ENCODE data around the gene POP4. TPM values are rescaled to one million over a fixed set of nuclear protein-coding genes. Genes with fewer than 3 reads are reported as not detected.

Gene POP4
- total RNA-seq, 6 experiments from 2014 or later = 73.9 to 104 (median 88.8) TPM

DNA sequence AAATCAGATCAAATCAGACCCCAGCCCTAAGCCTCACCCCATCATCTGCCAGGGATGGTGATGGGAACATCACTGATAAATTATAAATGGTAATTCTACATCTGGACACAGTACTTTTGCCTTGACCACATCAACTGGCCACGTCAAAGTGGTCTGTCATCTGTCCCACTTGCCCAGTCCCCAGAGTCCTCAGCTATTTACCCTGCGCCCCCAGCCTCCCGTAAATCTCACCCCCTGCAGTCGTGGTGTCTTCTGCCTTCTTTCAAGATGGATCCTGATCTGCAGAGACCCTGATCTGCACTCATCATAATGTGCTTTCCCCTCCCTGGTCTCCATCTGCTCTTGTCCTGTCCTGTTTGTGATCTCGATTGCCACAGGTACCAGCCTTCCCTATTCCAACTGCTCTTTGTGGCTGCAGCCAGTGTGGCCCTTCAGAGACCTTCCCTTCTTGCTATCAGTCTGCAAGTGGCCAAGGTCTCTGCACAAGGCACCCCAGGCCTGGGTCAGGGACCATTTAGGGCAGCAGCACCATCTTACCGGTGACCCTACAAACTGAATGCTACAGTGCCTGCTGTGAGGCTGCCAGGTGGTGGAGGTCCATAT lies 26.7 kb upstream of the POP4 start:
- TF ChIP-seq, protein P1, sequence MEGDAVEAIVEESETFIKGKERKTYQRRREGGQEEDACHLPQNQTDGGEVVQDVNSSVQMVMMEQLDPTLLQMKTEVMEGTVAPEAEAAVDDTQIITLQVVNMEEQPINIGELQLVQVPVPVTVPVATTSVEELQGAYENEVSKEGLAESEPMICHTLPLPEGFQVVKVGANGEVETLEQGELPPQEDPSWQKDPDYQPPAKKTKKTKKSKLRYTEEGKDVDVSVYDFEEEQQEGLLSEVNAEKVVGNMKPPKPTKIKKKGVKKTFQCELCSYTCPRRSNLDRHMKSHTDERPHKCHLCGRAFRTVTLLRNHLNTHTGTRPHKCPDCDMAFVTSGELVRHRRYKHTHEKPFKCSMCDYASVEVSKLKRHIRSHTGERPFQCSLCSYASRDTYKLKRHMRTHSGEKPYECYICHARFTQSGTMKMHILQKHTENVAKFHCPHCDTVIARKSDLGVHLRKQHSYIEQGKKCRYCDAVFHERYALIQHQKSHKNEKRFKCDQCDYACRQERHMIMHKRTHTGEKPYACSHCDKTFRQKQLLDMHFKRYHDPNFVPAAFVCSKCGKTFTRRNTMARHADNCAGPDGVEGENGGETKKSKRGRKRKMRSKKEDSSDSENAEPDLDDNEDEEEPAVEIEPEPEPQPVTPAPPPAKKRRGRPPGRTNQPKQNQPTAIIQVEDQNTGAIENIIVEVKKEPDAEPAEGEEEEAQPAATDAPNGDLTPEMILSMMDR (IDR thresholded peaks at IDR 0.05) = no peak
- Mint-ChIP-seq H3K27ac (no peak overlapping the region), H3K4me3 (no peak overlapping the region), H3K4me1 (ENCODE audit: low read depth) (peaks cover 18% of the 10 kb centered on the region), H3K36me3 (ENCODE audit: low read depth) (no peaks in the 10 kb centered on the region), H3K27me3 (ENCODE audit: insufficient read depth) (peaks cover 9% of the 10 kb centered on the region), H3K9me3 (no peaks in the 10 kb centered on the region)
- no peak for DNase-seq

DNA sequence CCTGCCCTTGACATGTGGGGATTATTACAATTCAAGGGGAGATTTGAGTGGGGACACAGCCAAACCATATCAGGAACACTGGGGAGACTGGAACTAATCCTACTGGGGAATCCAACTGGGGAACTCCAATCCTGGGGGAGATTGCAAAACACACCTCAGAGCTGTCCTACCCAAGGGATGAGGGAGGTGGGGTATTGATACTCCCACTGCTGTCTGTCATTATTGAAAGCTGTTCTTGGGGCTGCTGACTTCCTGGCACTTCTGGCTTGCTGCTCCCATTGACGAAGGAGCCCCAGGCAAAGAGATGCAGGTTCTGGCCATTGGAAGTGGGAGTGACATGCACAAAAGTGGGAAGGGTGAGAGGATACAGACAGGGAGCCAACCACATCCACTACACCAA lies 24.7 kb upstream of the POP4 start:
- H3K27me3 Mint-ChIP-seq (ENCODE audit: insufficient read depth) = peaks cover 9% of the 10 kb centered on the region
- DNase-seq = no peak
- H3K4me1 Mint-ChIP-seq (ENCODE audit: low read depth) = peaks cover 25% of the 10 kb centered on the region
- TF ChIP-seq, protein P1 (IDR thresholded peaks at IDR 0.05) = no peak
- no peak overlapping the region for H3K4me3 Mint-ChIP-seq
- H3K27ac Mint-ChIP-seq = no peak overlapping the region
- H3K36me3 Mint-ChIP-seq (ENCODE audit: low read depth) = no peaks in the 10 kb centered on the region
- H3K9me3 Mint-ChIP-seq = no peaks in the 10 kb centered on the region

DNA sequence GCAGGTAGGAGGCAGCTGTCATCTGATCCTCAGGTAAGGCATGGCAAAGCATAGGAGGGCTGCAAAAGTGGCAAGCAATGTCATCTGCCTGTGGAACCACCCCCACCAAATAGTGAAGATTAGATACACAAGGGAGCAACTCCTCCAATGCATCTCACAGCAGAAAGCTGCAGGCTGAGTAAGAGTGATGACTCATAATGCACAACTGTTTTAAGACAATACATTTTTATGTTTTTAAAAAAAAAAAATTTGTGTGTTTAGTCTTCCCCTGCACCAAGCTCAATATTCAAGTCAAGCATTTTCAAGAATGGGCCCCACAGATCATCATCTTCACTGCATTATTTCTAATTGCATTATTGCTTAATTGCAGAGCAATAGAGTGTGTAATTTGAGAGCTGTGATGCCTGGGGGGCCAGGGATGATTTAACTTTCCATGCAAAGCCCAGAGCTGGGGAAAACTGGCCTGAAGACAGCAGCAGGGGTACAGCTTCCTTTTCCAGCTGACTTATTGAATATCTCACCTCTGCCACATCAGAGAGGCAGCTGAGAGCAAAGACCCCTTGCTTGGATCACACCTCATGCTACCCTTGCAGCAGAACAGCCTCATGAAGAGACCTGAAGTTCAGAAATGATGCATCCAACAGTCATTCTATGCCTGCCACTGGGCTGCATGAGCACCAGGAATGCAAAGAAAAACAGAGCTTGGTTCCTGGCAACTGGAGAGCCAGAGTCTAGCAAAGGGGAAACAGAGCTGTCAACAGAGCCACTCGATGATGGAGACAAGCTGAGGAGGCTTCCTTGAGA lies 22.7 kb upstream of the POP4 start:
- Mint-ChIP-seq H3K4me3 (peak overlapping the region; percentile 32; the same call in 1 of the 2 replicates), H3K27me3 (ENCODE audit: insufficient read depth) (peaks cover 11% of the 10 kb centered on the region), H3K36me3 (ENCODE audit: low read depth) (no peaks in the 10 kb centered on the region), H3K9me3 (no peaks in the 10 kb centered on the region), H3K4me1 (ENCODE audit: low read depth) (peaks cover 40% of the 10 kb centered on the region), H3K27ac (peak overlapping the region; percentile 55)
- TF ChIP-seq, protein P1 (IDR thresholded peaks at IDR 0.05) = no peak
- peak; percentile 22 for DNase-seq

DNA sequence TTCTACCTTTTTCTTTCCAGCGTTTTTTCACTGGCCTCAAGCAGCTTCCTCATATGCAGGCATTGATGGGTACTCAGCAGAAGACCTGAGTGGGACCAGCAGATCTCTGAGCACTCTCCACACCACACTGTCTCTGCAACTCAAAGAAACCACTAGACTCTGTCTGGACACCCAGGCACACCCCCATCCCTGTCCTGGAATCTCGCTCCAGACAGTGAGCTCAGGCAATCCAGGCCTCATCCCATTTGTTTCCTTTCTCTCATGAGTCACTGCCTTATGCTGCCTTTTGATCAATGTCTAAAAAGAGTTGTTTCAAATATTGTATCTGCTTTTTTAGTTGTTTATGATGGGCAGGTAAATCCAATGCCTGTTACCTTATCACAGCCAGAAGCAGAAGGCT lies 19.7 kb upstream of the POP4 start:
- Mint-ChIP-seq H3K27me3 (ENCODE audit: insufficient read depth) (peaks cover 12% of the 10 kb centered on the region), H3K9me3 (no peaks in the 10 kb centered on the region), H3K4me1 (ENCODE audit: low read depth) (peaks cover 40% of the 10 kb centered on the region), H3K36me3 (ENCODE audit: low read depth) (no peaks in the 10 kb centered on the region), H3K27ac (no peak overlapping the region), H3K4me3 (no peak overlapping the region)
- TF ChIP-seq, protein P1 (IDR thresholded peaks at IDR 0.05) = no peak
- no peak for DNase-seq

- no peak for DNase-seq
- H3K27me3 Mint-ChIP-seq (ENCODE audit: insufficient read depth) = peaks cover 18% of the 10 kb centered on the region
- H3K9me3 Mint-ChIP-seq = no peaks in the 10 kb centered on the region
Observed at GRCh38 chr19:29587059-29587458, 19.0 kb upstream of the POP4 start.

More at GRCh38 chr19:29587059-29587458, 19.0 kb upstream of the POP4 start:
- Mint-ChIP-seq H3K27ac (no peak overlapping the region), H3K36me3 (ENCODE audit: low read depth) (no peaks in the 10 kb centered on the region), H3K4me1 (ENCODE audit: low read depth) (peaks cover 40% of the 10 kb centered on the region), H3K4me3 (no peak overlapping the region)
- TF ChIP-seq, protein P1 (IDR thresholded peaks at IDR 0.05) = no peak
